Spleen (tissue), 11 donors: ENCODE data around the gene ZDHHC14. TPM values are rescaled to one million over a fixed set of nuclear protein-coding genes. Genes with fewer than 3 reads are reported as not detected.
A peak's percentile ranks its signal among the peaks of the same experiment; 100 is the strongest.
"Not testable (repeated sequence)": the region's sequence is repeated elsewhere in the genome, so short reads cannot be mapped to it uniquely, and the experiment has no call there.

Source experiments
- DNase-seq: peaks from one replicate; pipeline ENCODE4 v3.0.0-alpha.2; 2020
- H3K27ac ChIP-seq, 8 donors: fragments of 200-600 bp; sonication (generic) in 7 of 8; 1 replicate in 4 of 8; 2 replicates in 4 of 8; pipeline versions ENCODE4 v1.5.0 to v1.8.0; 2016 to 2021; ENCODE audit warnings: inconsistent platforms in 4 of 8, mild to moderate bottlenecking in 4 of 8, moderate library complexity in 1 of 8
- H3K27me3 ChIP-seq, 7 donors: fragments of 200-600 bp; sonication (generic) in 6 of 7; replicated peaks in 1 of 7; 1 replicate in 4 of 7; 2 replicates in 3 of 7; pipeline versions ENCODE4 v1.5.0 to v1.8.0; 2016 to 2021; ENCODE audit warnings: inconsistent platforms in 3 of 7, mild to moderate bottlenecking in 1 of 7
- H3K36me3 ChIP-seq, 6 donors: fragments of 200-600 bp; sonication (generic) in 5 of 6; 1 replicate in 4 of 6; 2 replicates in 2 of 6; pipeline versions ENCODE4 v1.5.0 to v1.8.0; 2016 to 2021; ENCODE audit warnings: inconsistent platforms in 2 of 6
- H3K4me1 ChIP-seq, 6 donors: fragments of 200-600 bp; sonication (generic) in 5 of 6; 1 replicate in 3 of 6; 2 replicates in 3 of 6; pipeline versions ENCODE4 v1.5.0 to v1.8.0; 2016 to 2021; ENCODE audit warnings: inconsistent platforms in 3 of 6
- H3K4me3 ChIP-seq, 8 donors: fragments of 200-600 bp; sonication (generic) in 7 of 8; 1 replicate in 4 of 8; 2 replicates in 4 of 8; pipeline versions ENCODE4 v1.5.0 to v1.8.0; 2016 to 2021; ENCODE audit warnings: inconsistent platforms in 4 of 8, mild to moderate bottlenecking in 4 of 8, moderate library complexity in 2 of 8
- H3K9me3 ChIP-seq, 8 donors: fragments of 200-600 bp; sonication (generic) in 7 of 8; 1 replicate in 4 of 8; 2 replicates in 4 of 8; pipeline versions ENCODE4 v1.5.0 to v1.8.0; 2016 to 2021; ENCODE audit warnings: inconsistent platforms in 4 of 8
- POLR2A ChIP-seq, 3 donors: fragments of 450-650 bp; IDR thresholded peaks; one replicate each; pipeline ENCODE4 v1.5.1; 2017; ENCODE audit warnings: antibody characterized with exemption in 3 of 3, mild to moderate bottlenecking in 1 of 3
- POLR2AphosphoS5 ChIP-seq, 3 donors: sonication (generic); formaldehyde crosslinking; IDR thresholded peaks; one replicate each; pipeline ENCODE4 v1.5.1; 2017; ENCODE audit warnings: antibody characterized with exemption in 3 of 3
- WGBS, 5 donors: extraction: QIAGEN DNeasy Blood & Tissue Kit in 3 of 5; methylation state at CpG; one replicate each; pipeline versions ENCODE4 v1.1.5 to v1.1.7; 2013 to 2018; 5-methylcytosine and 5-hydroxymethylcytosine counted together
- intact Hi-C: fragments of 100-400 bp; cut with DNase I; formaldehyde crosslinking; loops from one replicate; pipeline ENCODE4 v1.15.0; 2023; ENCODE audit warnings: low total_unique reads
- polyA plus RNA-seq, 3 donors: library from polyadenylated mRNA; stranded (reverse); fragments of 200-250 nt; gene quantifications; one replicate each; pipeline ENCODE4 v1.2.1, GENCODE V29; 2013
- total RNA-seq, 7 donors: library from RNA; depleted of rRNA in 3 of 7; stranded (reverse); fragments of >200 nt in 3 of 7; fragmentation: NEBNext Ultra II Directional in 4 of 7; extraction: Animal tissue kit (Norgen Biotek cat#: 25700) in 4 of 7; gene quantifications; one replicate each; pipeline versions ENCODE4 v1.1.0 to v1.2.1, GENCODE V29; 2016 to 2021
- TF ChIP-seq, protein P1 (sequence below), 11 experiments: fragments of 200-600 bp in 7 of 11; fragments of 450-650 bp in 4 of 11; sonication (generic) in 4 of 11; IDR thresholded peaks in 8 of 11; conservative IDR thresholded peaks in 3 of 11; 1 replicate in 7 of 11; 2 replicates in 4 of 11; pipeline versions ENCODE4 v1.4.0 to v1.8.0; 2016 to 2021; ENCODE audit warnings: antibody characterized with exemption in 11 of 11, inconsistent platforms in 4 of 11, mild to moderate bottlenecking in 1 of 11
- donor health status: healthy with polysubstance abuse.
- donor health status: DM: no; HTN: no; CAD: no; lungs with moderate emphysema.
- donor health status: DM: no; HTN: no; CAD: no.
- donor health status: Bipolar disorder and iron deficiency.
- donor health status: healthy.
- donor health status: DM: no; HTN: no; CAD: no.
- donor health status: DM: yes; HTN: yes; CAD: no.

The ZDHHC14 gene
- total and polyA plus RNA-seq, 10 donors = 7.8 to 18.2 (median 11.7) TPM

DNA sequence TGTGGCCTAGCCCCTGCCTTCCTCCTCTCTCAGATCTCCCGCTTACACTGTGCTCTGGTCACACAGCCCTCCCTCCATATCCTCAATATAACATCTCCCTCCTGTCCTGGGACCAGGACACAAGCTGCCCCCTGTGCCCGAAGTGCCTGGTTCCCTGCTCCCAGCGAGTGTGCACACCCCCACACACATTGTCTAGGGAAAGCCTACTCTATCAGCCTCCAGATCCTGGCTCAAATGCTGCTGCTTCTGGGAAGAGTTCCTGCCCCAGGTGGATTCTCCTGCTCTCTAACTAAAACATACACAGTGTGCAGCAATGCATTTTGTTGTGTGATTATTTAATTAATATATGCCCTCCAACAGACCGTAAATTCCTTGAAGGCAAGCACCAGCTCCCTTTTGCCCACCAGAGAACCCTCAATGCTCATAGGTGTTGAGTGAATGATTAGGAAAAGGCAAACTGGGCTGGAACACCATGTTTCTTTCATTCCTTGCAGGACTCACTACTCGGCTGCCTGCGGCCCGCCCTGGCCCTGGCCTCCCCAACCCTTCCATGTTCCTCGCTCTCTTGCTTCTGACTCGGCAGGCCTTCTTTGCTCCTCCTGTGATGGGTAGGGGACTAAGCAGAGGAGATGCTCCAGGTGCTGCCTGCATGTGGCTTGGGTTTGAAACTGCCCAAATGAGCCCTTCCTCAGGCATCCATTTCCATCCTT, 194.6 kb downstream of the ZDHHC14 start:
- TF ChIP-seq, protein P1, sequence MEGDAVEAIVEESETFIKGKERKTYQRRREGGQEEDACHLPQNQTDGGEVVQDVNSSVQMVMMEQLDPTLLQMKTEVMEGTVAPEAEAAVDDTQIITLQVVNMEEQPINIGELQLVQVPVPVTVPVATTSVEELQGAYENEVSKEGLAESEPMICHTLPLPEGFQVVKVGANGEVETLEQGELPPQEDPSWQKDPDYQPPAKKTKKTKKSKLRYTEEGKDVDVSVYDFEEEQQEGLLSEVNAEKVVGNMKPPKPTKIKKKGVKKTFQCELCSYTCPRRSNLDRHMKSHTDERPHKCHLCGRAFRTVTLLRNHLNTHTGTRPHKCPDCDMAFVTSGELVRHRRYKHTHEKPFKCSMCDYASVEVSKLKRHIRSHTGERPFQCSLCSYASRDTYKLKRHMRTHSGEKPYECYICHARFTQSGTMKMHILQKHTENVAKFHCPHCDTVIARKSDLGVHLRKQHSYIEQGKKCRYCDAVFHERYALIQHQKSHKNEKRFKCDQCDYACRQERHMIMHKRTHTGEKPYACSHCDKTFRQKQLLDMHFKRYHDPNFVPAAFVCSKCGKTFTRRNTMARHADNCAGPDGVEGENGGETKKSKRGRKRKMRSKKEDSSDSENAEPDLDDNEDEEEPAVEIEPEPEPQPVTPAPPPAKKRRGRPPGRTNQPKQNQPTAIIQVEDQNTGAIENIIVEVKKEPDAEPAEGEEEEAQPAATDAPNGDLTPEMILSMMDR (IDR thresholded peaks at IDR 0.05 in 8 of 11, conservative IDR thresholded peaks at IDR 0.05 in 3 of 11) = no peak
- TF ChIP-seq POLR2AphosphoS5 (IDR thresholded peaks at IDR 0.05) = no peak
- TF ChIP-seq POLR2A (IDR thresholded peaks at IDR 0.05) = no peak
- Histone ChIP-seq H3K4me1 (peaks cover 3 to 29% (median 13%) of the 10 kb centered on the region in 6 donors), H3K36me3 (no peaks in the 10 kb centered on the region), H3K27ac (no peak overlapping the region), H3K27me3 (no peaks in the 10 kb centered on the region), H3K4me3 (no peak overlapping the region), H3K9me3 (peaks cover 0 to 16% (median 6%) of the 10 kb centered on the region in 8 donors)
- WGBS, 5 donors = 81 to 91% (median 86%) methylated on average over 9 of the region's 9 CpGs
- intact Hi-C loops = no loop called here
- DNase-seq = no peak

DNA sequence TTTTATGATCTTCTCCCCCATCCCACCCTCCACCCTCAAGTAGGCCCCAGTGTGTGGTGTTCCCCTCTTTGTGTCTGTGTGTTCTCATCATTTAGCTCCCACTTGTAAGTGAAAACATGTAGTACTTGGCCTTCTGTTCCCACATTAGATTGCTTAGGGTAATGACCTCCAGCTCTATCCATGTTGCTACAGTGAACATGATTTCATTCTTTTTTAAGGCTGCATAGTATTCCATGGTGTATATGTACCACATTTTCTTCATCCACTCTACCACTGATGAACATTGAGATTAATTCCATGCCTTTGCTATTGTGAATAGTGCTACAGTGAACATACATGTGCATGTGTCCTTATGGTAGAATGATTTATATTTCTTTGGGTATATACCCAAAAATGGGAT, 196.0 kb downstream of the ZDHHC14 start:
- DNase-seq, H3K27ac ChIP-seq, H3K36me3 ChIP-seq, H3K4me3 ChIP-seq, intact Hi-C loops, H3K27me3 ChIP-seq: not testable (repeated sequence)
- Histone ChIP-seq H3K9me3 (peaks cover 0 to 17% (median 8%) of the 10 kb centered on the region in 8 donors), H3K4me1 (peaks cover 0 to 15% (median 4%) of the 10 kb centered on the region in 6 donors)

DNA sequence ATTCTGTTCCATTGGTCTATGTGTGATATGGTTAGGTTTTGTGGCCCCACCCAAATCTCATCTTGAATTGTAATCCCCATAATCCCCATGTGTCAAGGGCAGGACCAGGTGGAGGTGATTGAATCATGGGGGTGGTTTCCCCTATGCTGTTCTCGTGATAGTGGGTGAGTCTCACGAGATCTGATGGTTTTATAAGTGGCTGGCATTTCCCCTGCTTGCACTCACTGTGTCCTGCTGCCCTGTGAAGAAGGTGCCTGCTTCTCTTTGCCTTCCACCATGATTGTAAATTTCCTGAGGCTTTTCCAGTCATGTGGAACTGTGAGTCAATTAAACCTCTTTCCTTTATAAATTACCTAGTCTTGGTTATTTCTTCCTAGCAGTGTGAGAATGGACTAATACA, 197.5 kb downstream of the ZDHHC14 start:
- intact Hi-C loops, H3K27ac ChIP-seq, H3K4me3 ChIP-seq, H3K36me3 ChIP-seq, DNase-seq, H3K27me3 ChIP-seq: not testable (repeated sequence)
- peaks cover 0 to 26% (median 12%) of the 10 kb centered on the region in 8 donors for H3K9me3 ChIP-seq
- 64 to 92% (median 79%) methylated on average over 2 of the region's 2 CpGs for WGBS, 5 donors
- H3K4me1 ChIP-seq = peaks cover 0 to 13% (median 4%) of the 10 kb centered on the region in 6 donors

DNA sequence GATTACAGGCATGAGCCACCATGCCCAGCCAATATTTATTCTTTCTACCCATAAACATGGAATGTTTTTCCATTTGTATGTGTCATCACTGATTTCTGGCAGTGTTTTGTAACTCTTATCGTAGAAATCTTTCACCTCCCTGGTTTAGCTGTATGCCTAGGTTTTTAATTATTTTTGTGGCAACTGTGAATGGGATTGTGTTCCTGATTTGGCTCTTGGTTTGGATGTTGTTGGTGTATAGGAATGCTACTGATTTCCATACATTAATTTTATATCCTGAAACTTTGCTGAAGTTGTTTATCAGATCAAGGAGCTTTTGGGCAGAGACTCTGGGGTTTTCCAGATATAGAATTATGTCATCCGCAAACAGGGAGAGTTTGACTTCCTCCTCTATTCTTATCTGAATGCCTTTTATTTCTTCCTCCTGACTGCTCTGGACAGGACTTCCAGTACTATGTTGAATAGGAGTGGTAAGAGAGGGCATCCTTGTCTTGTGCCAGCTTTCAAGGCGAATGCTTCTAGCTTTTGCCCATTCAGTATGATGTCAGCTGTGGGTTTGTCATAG, 198.6 kb downstream of the ZDHHC14 start:
- Histone ChIP-seq H3K9me3 (peaks cover 0 to 26% (median 12%) of the 10 kb centered on the region in 8 donors), H3K4me3 (no peak overlapping the region), H3K36me3 (no peaks in the 10 kb centered on the region), H3K27me3 (no peaks in the 10 kb centered on the region), H3K4me1 (peaks cover 0 to 19% (median 4%) of the 10 kb centered on the region in 6 donors), H3K27ac (peak overlapping the region; percentile 7 to 62 (median 40))
- no peak for DNase-seq
- TF ChIP-seq POLR2AphosphoS5 (IDR thresholded peaks at IDR 0.05) = peak in 1 of 3 donors; percentile 38
- TF ChIP-seq, protein P1 (IDR thresholded peaks at IDR 0.05 in 8 of 11, conservative IDR thresholded peaks at IDR 0.05 in 3 of 11) = no peak
- WGBS, 5 donors = 47 to 72% (median 52%) methylated on average over 3 of the region's 3 CpGs
- intact Hi-C loops = no loop called here

DNA sequence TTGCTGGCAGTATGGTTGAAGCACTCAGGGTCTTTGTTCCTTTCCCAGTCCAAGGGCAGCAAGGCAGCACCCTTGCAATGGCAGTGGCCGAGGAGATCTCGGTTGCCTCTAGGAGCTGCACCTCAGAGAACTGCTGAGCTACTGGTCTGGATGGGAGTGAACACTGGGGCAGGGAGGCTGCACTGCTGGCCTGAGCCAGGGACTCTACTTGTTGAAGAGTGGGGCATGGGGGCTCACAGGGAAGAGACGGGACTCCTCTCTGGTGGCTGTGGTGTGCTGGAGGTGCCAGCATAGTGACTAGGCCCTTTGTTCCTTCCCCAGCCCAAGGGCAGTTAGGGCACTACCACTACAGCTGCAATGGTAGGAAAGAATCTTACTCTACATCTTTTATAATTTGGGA, 203.0 kb downstream of the ZDHHC14 start:
- H3K9me3 ChIP-seq = peaks cover 0 to 17% (median 1%) of the 10 kb centered on the region in 8 donors
- no peak overlapping the region for H3K4me3 ChIP-seq
- H3K4me1 ChIP-seq = peaks cover 0 to 25% (median 4%) of the 10 kb centered on the region in 6 donors
- no peak overlapping the region for H3K27ac ChIP-seq
- no peak for TF ChIP-seq POLR2A (IDR thresholded peaks at IDR 0.05)
- TF ChIP-seq, protein P1 (IDR thresholded peaks at IDR 0.05 in 8 of 11, conservative IDR thresholded peaks at IDR 0.05 in 3 of 11) = no peak
- TF ChIP-seq POLR2AphosphoS5 (IDR thresholded peaks at IDR 0.05) = no peak
- 92 to 100% (median 97%) methylated on average over 3 of the region's 3 CpGs for WGBS, 5 donors
- H3K27me3 ChIP-seq = no peaks in the 10 kb centered on the region
- intact Hi-C loops = no loop called here
- no peaks in the 10 kb centered on the region for H3K36me3 ChIP-seq
- no peak for DNase-seq
